ENCODE results near the gene FUT3. TPM values are rescaled to one million over a fixed set of nuclear protein-coding genes. Genes with fewer than 3 reads are reported as not detected.
"Not testable (repeated sequence)": the region's sequence is repeated elsewhere in the genome, so short reads cannot be mapped to it uniquely, and the experiment has no call there.

Gene FUT3
- total RNA-seq, 2 experiments from 2014 or later: not detected

DNA sequence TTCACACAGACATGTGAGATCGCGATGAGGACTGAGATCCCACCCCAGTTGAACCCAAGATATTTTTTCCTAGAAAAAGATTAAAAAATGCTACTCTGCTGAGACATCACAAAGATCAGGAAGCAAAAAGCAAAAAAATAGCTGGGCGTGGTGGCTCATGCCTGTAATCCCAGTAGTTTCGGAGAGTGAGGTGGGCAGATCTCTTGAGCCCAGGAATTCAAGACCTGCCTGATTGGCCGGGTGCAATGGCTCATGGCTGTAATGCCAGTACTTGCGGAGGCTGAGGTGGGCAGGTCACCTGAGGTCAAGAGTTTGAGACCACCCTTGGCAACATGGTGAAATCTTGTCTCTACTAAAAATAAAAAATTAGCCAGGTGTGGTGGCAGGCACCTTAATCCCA, 1.1 kb downstream of the FUT3 start:
- ATAC-seq: no peak
- H3K4me3 Mint-ChIP-seq: no peak overlapping the region
- H3K36me3 Mint-ChIP-seq: no peaks in the 10 kb centered on the region
- CTCF ChIA-PET: no interaction called here
- no peak overlapping the region for H3K27ac Mint-ChIP-seq
- no peak for DNase-seq
- no peaks in the 10 kb centered on the region for H3K4me1 Mint-ChIP-seq
- no peaks in the 10 kb centered on the region for H3K9me3 Mint-ChIP-seq (ENCODE audit: low read depth)
- H3K27me3 Mint-ChIP-seq: no peaks in the 10 kb centered on the region

DNA sequence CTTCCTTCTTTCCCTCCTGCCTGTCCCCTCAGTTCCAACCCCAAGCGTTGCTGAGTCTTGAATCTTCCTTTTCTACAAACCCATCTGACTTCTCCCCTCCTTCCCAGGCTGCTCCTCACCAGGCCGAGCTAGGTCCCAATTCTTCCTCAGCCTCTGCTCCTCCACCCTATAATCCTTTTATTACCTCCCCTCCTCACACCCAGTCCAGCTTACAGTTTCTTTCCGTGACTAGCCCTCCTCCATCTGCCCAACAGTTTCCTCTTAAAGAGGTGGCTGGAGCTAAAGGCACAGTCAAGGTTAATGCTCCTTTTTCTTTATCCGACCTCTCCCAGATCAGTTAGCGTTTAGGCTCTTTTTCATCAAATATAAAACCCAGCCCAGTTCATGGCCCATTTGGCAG, 2.6 kb downstream of the FUT3 start:
- H3K9me3 Mint-ChIP-seq (ENCODE audit: low read depth); H3K27me3 Mint-ChIP-seq; H3K36me3 Mint-ChIP-seq; H3K4me3 Mint-ChIP-seq; H3K27ac Mint-ChIP-seq; CTCF ChIA-PET; DNase-seq; H3K4me1 Mint-ChIP-seq; ATAC-seq: not testable (repeated sequence)

DNA sequence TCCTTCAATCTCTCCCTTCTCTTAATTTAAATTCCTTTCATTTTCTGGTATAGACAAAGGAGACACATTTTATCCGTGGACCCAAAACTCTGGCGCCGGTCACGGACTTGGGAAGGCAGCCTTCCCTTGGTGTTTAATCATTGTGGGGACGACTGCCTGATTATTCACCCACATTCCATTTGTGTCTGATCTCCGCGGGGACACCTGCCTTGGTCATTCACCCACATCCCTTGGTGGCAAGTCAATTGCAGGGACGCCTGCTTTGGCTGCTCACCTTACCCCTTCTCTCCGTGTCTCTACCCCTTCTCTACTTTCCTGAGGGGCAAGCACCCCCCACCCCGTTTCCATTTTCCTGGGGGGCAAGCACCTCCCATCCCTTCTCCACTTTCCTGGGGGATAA, 3.4 kb downstream of the FUT3 start:
- H3K9me3 Mint-ChIP-seq (ENCODE audit: low read depth); H3K4me1 Mint-ChIP-seq; DNase-seq; H3K27me3 Mint-ChIP-seq; CTCF ChIA-PET; H3K4me3 Mint-ChIP-seq; ATAC-seq; H3K27ac Mint-ChIP-seq; H3K36me3 Mint-ChIP-seq: not testable (repeated sequence)

- CTCF ChIA-PET: no interaction called here
- DNase-seq: no peak
Observed at GRCh38 chr19:5844456-5845433, 6.5 kb downstream of the FUT3 start.

DNA sequence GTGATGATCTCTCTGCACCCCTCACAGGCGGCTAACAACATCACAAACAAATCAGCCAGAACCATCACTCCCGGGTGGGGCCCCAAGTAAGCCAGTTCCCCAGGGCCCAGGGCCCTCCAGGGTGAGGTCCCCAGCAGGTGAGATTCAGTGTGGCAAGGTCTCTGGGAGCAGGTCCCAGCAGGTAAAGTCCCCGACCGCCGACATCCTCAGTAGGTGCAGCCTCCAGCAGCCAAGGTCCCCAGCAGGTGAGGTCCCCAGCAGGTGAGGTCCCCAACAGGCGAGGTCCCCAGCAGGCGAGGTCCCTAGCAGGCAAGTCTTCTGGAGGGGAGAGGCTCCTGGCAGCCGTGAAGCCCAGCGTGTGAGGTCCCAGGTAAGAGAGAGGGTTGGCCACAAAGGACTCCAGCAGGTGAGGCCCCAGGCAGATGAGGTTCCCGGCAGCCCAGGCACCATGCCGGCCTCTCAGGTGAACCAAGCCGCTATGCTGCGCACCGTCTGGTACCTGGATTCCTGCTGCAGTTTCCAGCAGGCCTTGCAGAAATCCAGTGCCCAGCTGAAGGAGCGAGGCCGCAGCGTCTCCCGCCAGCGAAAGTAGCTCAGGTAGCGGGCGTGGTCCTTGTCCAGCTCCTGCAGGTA, 7.8 kb downstream of the FUT3 start:
- CTCF ChIA-PET: no interaction called here
- Mint-ChIP-seq H3K36me3 (no peaks in the 10 kb centered on the region), H3K9me3 (ENCODE audit: low read depth) (no peaks in the 10 kb centered on the region), H3K4me3 (no peak overlapping the region), H3K27me3 (peaks cover 2% of the 10 kb centered on the region), H3K27ac (no peak overlapping the region), H3K4me1 (peaks cover 11% of the 10 kb centered on the region)
- ATAC-seq: no peak
- no peak for DNase-seq

More at GRCh38 chr19:5844456-5845433, 6.5 kb downstream of the FUT3 start:
- Mint-ChIP-seq H3K9me3 (ENCODE audit: low read depth) (no peaks in the 10 kb centered on the region), H3K4me3 (no peak overlapping the region), H3K27me3 (no peaks in the 10 kb centered on the region), H3K36me3 (no peaks in the 10 kb centered on the region), H3K4me1 (peaks cover under 1% of the 10 kb centered on the region), H3K27ac (no peak overlapping the region)
- no peak for ATAC-seq

- CTCF ChIA-PET; H3K9me3 Mint-ChIP-seq (ENCODE audit: low read depth); H3K27me3 Mint-ChIP-seq; H3K27ac Mint-ChIP-seq; DNase-seq; H3K4me3 Mint-ChIP-seq; ATAC-seq; H3K36me3 Mint-ChIP-seq: not testable (repeated sequence)
- peaks cover 15% of the 10 kb centered on the region for H3K4me1 Mint-ChIP-seq
Observed at GRCh38 chr19:5841735-5842111, 9.5 kb downstream of the FUT3 start.

DNA sequence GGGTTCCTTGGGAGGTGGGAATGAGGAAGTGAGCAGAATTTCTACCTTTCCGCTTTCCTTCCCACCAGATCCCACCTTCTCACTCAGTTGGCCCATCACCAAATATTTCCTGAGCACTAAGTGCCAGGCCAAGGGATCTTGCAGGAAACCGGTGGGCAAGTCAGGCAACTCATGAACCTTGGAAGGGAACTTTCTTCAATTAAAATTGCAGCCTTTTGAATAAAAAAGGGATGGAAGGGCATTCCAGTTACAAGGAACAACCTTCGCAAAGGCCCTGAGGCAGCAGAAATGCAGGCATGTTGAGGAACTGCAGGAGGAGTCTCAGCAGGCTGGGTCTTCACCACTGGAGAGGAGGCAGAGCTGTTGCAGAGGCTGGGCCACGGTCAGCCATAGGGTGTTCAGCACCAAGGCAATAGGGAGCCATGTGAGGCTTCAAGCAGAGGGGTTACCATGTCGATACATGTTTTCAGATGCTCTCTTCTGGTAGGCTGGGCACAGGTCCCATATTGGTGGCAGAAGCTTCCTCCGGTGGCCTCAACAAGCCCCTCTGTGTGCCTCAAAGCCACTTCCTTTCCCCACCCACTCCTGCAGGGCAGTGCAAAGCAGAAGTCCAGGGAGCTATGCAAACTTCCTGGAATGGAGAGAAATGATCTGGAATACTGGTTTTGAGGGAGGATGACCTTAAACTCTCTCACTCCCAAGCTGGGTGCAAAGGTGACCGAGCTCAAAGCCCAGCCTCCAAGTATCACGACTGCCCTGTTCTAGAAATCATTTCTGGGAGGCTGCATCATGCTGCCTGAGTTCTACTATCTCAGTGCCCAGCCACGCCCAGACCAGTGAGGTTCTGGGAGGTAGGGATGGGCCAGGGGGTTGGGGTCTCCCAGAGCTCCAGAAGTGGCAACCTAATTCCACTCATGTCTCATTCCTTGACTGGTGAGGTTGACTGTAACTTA, 11.9 kb downstream of the FUT3 start, which contains the start of gene FUT6:
FUT6 (minus strand) TSS at position 638 of the 953 bp plus-strand sequence. CDS start 7,135 bp downstream, outside the sequence.
- H3K4me1 Mint-ChIP-seq: peaks cover 15% of the 10 kb centered on the region
- no peak for ATAC-seq
- no peak within 1 kb of the TSS for H3K27ac Mint-ChIP-seq
- CTCF ChIA-PET: interaction anchor here (0.9 to 1.1 kb wide), 4 partner anchors 10 to 54 kb away, joined by 3 to 5 read pairs (median 4); no protein-coding TSS in a partner anchor
- no peaks in the 10 kb centered on the region for H3K36me3 Mint-ChIP-seq
- no peaks in the 10 kb centered on the region for H3K9me3 Mint-ChIP-seq (ENCODE audit: low read depth)
- no peak within 1 kb of the TSS for H3K4me3 Mint-ChIP-seq
- H3K27me3 Mint-ChIP-seq: peaks cover 3% of the 10 kb centered on the region
- no peak for DNase-seq

DNA sequence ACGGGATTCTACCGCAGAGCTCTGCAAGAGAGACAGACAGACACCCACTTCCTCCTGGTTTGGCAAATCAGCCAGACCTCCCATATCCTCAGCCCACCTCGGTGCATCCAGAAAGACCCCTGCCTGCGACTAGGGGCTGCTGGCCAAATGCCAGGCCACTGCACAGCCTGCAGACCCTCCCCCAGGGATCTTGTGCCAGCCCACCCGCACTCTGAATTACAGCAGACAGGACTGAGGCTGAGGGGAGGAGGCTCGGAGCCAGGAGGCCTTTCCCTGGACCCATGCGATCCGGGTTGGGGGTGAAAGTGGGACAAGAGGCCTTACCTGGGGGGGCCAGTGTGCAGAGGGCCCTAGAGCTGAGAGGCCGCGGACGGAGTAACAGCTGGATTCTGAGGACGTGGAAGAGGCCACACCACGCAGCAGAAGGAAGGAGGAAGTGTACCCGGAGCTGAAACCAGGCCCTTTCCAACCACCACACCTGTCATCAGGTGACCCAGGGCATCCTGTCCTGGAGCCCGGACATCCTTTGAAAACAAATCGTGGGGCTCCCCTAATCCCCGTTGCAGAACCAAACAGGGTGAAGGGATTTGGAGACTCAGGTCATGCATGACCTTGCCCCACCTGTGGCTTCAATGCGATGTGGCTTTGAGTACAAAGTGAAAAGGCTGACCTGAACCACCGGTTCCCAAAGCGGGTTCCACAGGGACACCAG, 12.7 kb downstream of the FUT3 start:
- DNase-seq: no peak
- no peaks in the 10 kb centered on the region for H3K9me3 Mint-ChIP-seq (ENCODE audit: low read depth)
- peaks cover 3% of the 10 kb centered on the region for H3K27me3 Mint-ChIP-seq
- H3K27ac Mint-ChIP-seq: no peak overlapping the region
- no peak overlapping the region for H3K4me3 Mint-ChIP-seq
- no peak for ATAC-seq
- CTCF ChIA-PET: no interaction called here
- H3K4me1 Mint-ChIP-seq: peaks cover 15% of the 10 kb centered on the region
- H3K36me3 Mint-ChIP-seq: no peaks in the 10 kb centered on the region

- H3K4me3 Mint-ChIP-seq: no peak overlapping the region
- peaks cover 15% of the 10 kb centered on the region for H3K4me1 Mint-ChIP-seq
- no peak for DNase-seq
- peaks cover 3% of the 10 kb centered on the region for H3K27me3 Mint-ChIP-seq
- no peak overlapping the region for H3K27ac Mint-ChIP-seq
- H3K9me3 Mint-ChIP-seq (ENCODE audit: low read depth): no peaks in the 10 kb centered on the region
- CTCF ChIA-PET: no interaction called here
- H3K36me3 Mint-ChIP-seq: no peaks in the 10 kb centered on the region
- ATAC-seq: no peak
Observed at GRCh38 chr19:5837761-5838352, 13.4 kb downstream of the FUT3 start.

GRCh38 chr19:5832527-5833216, 18.6 kb downstream of the FUT3 start:
- Mint-ChIP-seq H3K27me3 (no peaks in the 10 kb centered on the region), H3K27ac (no peak overlapping the region)
- CTCF ChIA-PET: no interaction called here

DNA sequence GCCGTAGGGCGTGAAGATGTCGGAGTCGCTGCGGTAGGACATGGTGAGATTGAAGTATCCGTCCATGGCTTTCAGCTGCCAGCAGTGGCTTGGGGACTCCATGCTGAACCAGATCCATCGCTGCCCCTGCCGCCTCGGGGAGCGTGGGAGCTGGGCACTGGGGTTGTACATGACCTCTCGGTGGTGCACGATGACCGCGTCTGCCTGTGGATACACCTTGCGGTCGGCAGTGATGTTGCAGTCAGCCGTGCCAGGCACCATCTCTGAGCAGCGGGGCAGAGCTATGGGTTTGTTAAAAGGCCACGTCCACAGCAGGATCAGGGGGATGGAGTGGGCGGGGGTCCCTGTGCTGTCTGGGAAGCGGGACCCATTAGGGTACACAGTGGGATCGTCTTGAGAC, 19.2 kb downstream of the FUT3 start:
- Mint-ChIP-seq H3K4me1 (peaks cover 6% of the 10 kb centered on the region), H3K9me3 (ENCODE audit: low read depth) (no peaks in the 10 kb centered on the region), H3K36me3 (peaks cover 3% of the 10 kb centered on the region), H3K27ac (no peak overlapping the region), H3K4me3 (no peak overlapping the region), H3K27me3 (no peaks in the 10 kb centered on the region)
- CTCF ChIA-PET: no interaction called here
- ATAC-seq (no peak), DNase-seq (no peak)

More at GRCh38 chr19:5832527-5833216, 18.6 kb downstream of the FUT3 start:
- H3K36me3 Mint-ChIP-seq: peaks cover 3% of the 10 kb centered on the region
- ATAC-seq (no peak), DNase-seq (no peak)
- H3K4me3 Mint-ChIP-seq: no peak overlapping the region
- peaks cover 3% of the 10 kb centered on the region for H3K4me1 Mint-ChIP-seq
- no peaks in the 10 kb centered on the region for H3K9me3 Mint-ChIP-seq (ENCODE audit: low read depth)

DNA sequence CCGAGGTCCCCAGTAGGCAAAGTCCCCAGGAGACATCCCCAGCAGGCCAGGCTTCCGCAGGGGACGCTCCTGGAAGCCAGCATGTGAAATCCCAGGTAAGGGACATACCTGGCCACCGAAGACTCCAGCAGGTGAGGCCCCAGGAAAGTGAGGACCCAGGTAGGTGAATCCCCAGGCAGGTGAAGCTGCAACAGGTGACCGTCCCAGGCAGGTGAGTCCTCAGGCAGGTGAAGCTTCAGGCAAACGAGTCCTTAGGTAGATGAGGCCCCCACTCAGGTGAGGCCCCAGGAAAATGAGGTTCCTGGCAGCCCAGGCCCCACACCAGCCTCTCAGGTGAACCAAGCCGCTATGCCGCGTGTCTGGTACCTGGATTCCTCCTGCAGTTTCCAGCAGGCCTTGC, 20.1 kb downstream of the FUT3 start:
- ATAC-seq (no peak), DNase-seq (no peak)
- no peaks in the 10 kb centered on the region for H3K27me3 Mint-ChIP-seq
- no peak overlapping the region for H3K4me3 Mint-ChIP-seq
- H3K9me3 Mint-ChIP-seq (ENCODE audit: low read depth): no peaks in the 10 kb centered on the region
- H3K27ac Mint-ChIP-seq: no peak overlapping the region
- CTCF ChIA-PET: interaction anchor here (1.0 kb wide), 1 partner anchor 27 kb away, joined by 3 read pairs; no protein-coding TSS in a partner anchor
- H3K4me1 Mint-ChIP-seq: peaks cover 11% of the 10 kb centered on the region
- H3K36me3 Mint-ChIP-seq: peaks cover 3% of the 10 kb centered on the region

Data from activated CD8-positive, alpha-beta memory T cell treated with anti-CD3 and anti-CD28 coated beads, Interleukin-2, amount 10 ng/mL, durations not matched to agents 7 days and 5 days (primary cell).